K562 (cell line): ENCODE measurements around the gene MPPED2. TPM values are rescaled to one million over a fixed set of nuclear protein-coding genes. Genes with fewer than 3 reads are reported as not detected.
A peak's percentile ranks its signal among the peaks of the same experiment; 100 is the strongest.

Experiments used
- ATAC-seq: fragments of 200-7000 bp; cut with Tn5 transposase; 3 replicates; pipeline ENCODE4 v1.9.1; 2020; ENCODE audit warnings: moderate library complexity
- BruUV-seq: library from RNA; stranded (reverse); fragments of 400-500 nt; replicated peaks from 2 replicates; lab custom pipeline; 2021; lab: Mats Ljungman, UMichigan
- CTCF ChIA-PET: fragments of 300-600 bp; formaldehyde crosslinking; extraction: SDS; loops from one replicate; lab custom pipeline; 2021; ENCODE audit warnings: low intra/inter-chr PET ratio; lab: Yijun Ruan, JAX
- POLR2A ChIA-PET: fragments of 300-600, 350-650 bp; sonication (Branson Sonifier 250); formaldehyde crosslinking; extraction: SDS; loops from one replicate; lab custom pipeline; 2021; ENCODE audit warnings: antibody characterized with exemption, inconsistent platforms; lab: Yijun Ruan, JAX
- DNase-seq, 4 experiments: peaks; one replicate each; pipeline versions ENCODE4 v3.0.0 to v3.0.0-alpha.2; 2011 to 2018; ENCODE audit warnings: low spot score in 3 of 4, mixed read lengths in 3 of 4; ENCODE audit errors: extremely low read depth in 1 of 4
- FAIRE-seq: peaks from 2 replicates; lab custom pipeline; 2011; peaks lifted over from hg19 to GRCh38; lab: Jason Lieb, UNC
- H2AFZ ChIP-seq: 2 replicates; pipeline ENCODE4 v1.6.0; 2011; ENCODE audit warnings: low read depth, low read length, control low read depth, inconsistent platforms
- H3K27ac ChIP-seq: fragments of 200-600 bp; 3 replicates; pipeline ENCODE4 v1.8.0; 2011; ENCODE audit warnings: low read depth, mild to moderate bottlenecking, control low read depth, inconsistent platforms, low read length, moderate library complexity, mixed read lengths; ENCODE audit errors: extremely low read depth
- H3K27me3 ChIP-seq, 2 experiments: fragments of 300-600 bp in 1 of 2; 2 replicates in 1 of 2; 3 replicates in 1 of 2; pipeline versions ENCODE4 v1.6.0 to v1.8.0; 2011; ENCODE audit warnings: inconsistent platforms in 2 of 2, low read length in 2 of 2, mild to moderate bottlenecking in 1 of 2, mixed read lengths in 1 of 2, moderate library complexity in 1 of 2; ENCODE audit not compliant: control insufficient read depth in 2 of 2, insufficient read depth in 2 of 2
- H3K36me3 ChIP-seq: fragments of 300-600 bp; 3 replicates; pipeline ENCODE4 v1.8.0; 2011; ENCODE audit warnings: mild to moderate bottlenecking, low read length, inconsistent platforms; ENCODE audit not compliant: control insufficient read depth, insufficient read depth
- H3K4me1 ChIP-seq, 2 experiments: fragments of 200-600 bp in 1 of 2; replicated peaks in 1 of 2; 2 replicates in 1 of 2; 3 replicates in 1 of 2; pipeline versions ENCODE4 v1.5.1 to v1.8.0; 2011; ENCODE audit warnings: inconsistent platforms in 2 of 2, low read length in 2 of 2, mild to moderate bottlenecking in 1 of 2, mixed read lengths in 1 of 2, moderate library complexity in 1 of 2; ENCODE audit not compliant: control insufficient read depth in 2 of 2, insufficient read depth in 2 of 2
- H3K4me2 ChIP-seq: 2 replicates; pipeline ENCODE4 v1.6.1; 2011; ENCODE audit warnings: low read length, control low read depth, inconsistent platforms, mixed read lengths; ENCODE audit not compliant: insufficient read depth
- H3K4me3 ChIP-seq: fragments of 200-600 bp; sonication (generic), shearing (Covaris generic); 2 replicates; pipeline ENCODE4 v1.5.1; 2016; ENCODE audit warnings: control low read depth, inconsistent platforms
- H3K79me2 ChIP-seq: fragments of 200-600 bp; 3 replicates; pipeline ENCODE4 v1.8.0; 2011; ENCODE audit warnings: low read length, inconsistent platforms; ENCODE audit not compliant: control insufficient read depth, insufficient read depth
- H3K9ac ChIP-seq, 2 experiments: 2 replicates each; pipeline versions ENCODE4 v1.6.0 to v1.6.1; 2011; ENCODE audit warnings: low read depth in 2 of 2, low read length in 2 of 2, control low read depth in 1 of 2, inconsistent platforms in 1 of 2, mild to moderate bottlenecking in 1 of 2, mixed read lengths in 1 of 2; ENCODE audit not compliant: insufficient read depth in 1 of 2
- H3K9me1 ChIP-seq: one replicate; pipeline ENCODE4 v1.6.0; 2011; ENCODE audit warnings: inconsistent platforms, mild to moderate bottlenecking, low read length, moderate library complexity; ENCODE audit not compliant: control insufficient read depth, insufficient read depth
- H3K9me3 ChIP-seq: replicated peaks from 2 replicates; pipeline ENCODE4 v1.5.1; 2011; ENCODE audit warnings: low read depth, low read length, inconsistent platforms; ENCODE audit not compliant: control insufficient read depth, insufficient read depth
- H4K20me1 ChIP-seq: replicated peaks from 2 replicates; pipeline ENCODE4 v1.6.1; 2011; ENCODE audit warnings: low read length, inconsistent platforms, mixed read lengths; ENCODE audit not compliant: control insufficient read depth, insufficient read depth
- ATF1 ChIP-seq, 2 experiments: fragments of 450-650 bp in 1 of 2; IDR thresholded peaks; 2 replicates each; pipeline ENCODE4 v1.6.1; 2016; ENCODE audit warnings: missing compliant biosample characterization in 1 of 2, missing genetic modification characterization in 1 of 2
- ATF7 ChIP-seq: fragments of 450-650 bp; IDR thresholded peaks from 2 replicates; pipeline ENCODE4 v1.7.1; 2014; ENCODE audit warnings: mild to moderate bottlenecking, moderate library complexity
- CREM ChIP-seq: IDR thresholded peaks from 2 replicates; pipeline ENCODE4 v1.6.1; 2014; ENCODE audit warnings: antibody characterized with exemption, low read depth
- GATA2 ChIP-seq: sonication (generic); formaldehyde crosslinking; IDR thresholded peaks from 2 replicates; pipeline ENCODE4 v1.4.0; 2020; ENCODE audit warnings: mild to moderate bottlenecking, missing genetic modification reagents
- MEIS2 ChIP-seq: fragments of 450-650 bp; IDR thresholded peaks from 2 replicates; pipeline ENCODE4 v1.6.1; 2014; ENCODE audit warnings: mild to moderate bottlenecking; ENCODE audit not compliant: partially characterized antibody
- MYNN ChIP-seq, 2 experiments: sonication (generic); formaldehyde crosslinking in 1 of 2; IDR thresholded peaks; 2 replicates each; pipeline versions ENCODE4 v1.5.0 to v1.6.1; 2016 to 2020; ENCODE audit warnings: antibody characterized with exemption in 1 of 2, missing genetic modification reagents in 1 of 2
- NR2C2 ChIP-seq, 2 experiments: fragments of 200-800 bp in 1 of 2; sonication (Bioruptor generic) in 1 of 2; sonication (generic) in 1 of 2; formaldehyde crosslinking in 1 of 2; IDR thresholded peaks; 2 replicates each; pipeline versions ENCODE4 v1.6.1 to v1.8.0; 2016 to 2022; ENCODE audit warnings: mild to moderate bottlenecking in 1 of 2, missing compliant biosample characterization in 1 of 2, missing genetic modification characterization in 1 of 2, missing genetic modification reagents in 1 of 2
- ZNF75A ChIP-seq: fragments of 450-650 bp; formaldehyde crosslinking; IDR thresholded peaks from 2 replicates; pipeline ENCODE4 v1.4.0; 2020; ENCODE audit warnings: mild to moderate bottlenecking
- WGBS: fragments of 100-300 bp; shearing (Covaris generic); methylation state at CpG from one replicate; pipeline ENCODE4 v1.1.6; 2016; ENCODE audit warnings: low coverage, mixed read lengths; ENCODE audit not compliant: insufficient coverage; ENCODE audit errors: missing lambda C conversion rate; 5-methylcytosine and 5-hydroxymethylcytosine counted together
- in situ Hi-C: fragments of 300-500 bp; cut with MboI; formaldehyde crosslinking; loops from 4 replicates; pipeline ENCODE4 v1.15.0; 2018; ENCODE audit warnings: inconsistent platforms, mixed read lengths
- intact Hi-C: fragments of 100-400 bp; cut with micrococcal nuclease; formaldehyde crosslinking; loops from 2 replicates; pipeline ENCODE4 v1.14.2; 2022
- polyA plus RNA-seq, 8 experiments: library from polyadenylated mRNA; depleted of rRNA in 4 of 8; stranded (reverse) in 5 of 8; unstranded in 3 of 8; fragments of >200 nt; fragmentation: Nextera tagmentation in 2 of 8; fragmentation: Illumina TruSeq in 1 of 8; extraction: Ambion mirVana in 2 of 8; extraction: Trizol in 1 of 8; gene quantifications; 2 replicates each; pipeline versions ENCODE4 v1.2.1 to v1.2.3, GENCODE V29; 2011 to 2014; ENCODE audit warnings: inconsistent platforms in 1 of 8, missing spikeins in 1 of 8
- total RNA-seq, 7 experiments: library from RNA; depleted of rRNA in 6 of 7; stranded (reverse); fragments of >200 nt in 6 of 7; fragmentation: Illumina TruSeq in 2 of 7; extraction: Trizol in 2 of 7; gene quantifications; 2 replicates each; pipeline versions ENCODE4 v1.2.1 to v1.2.3, GENCODE V29; 2011 to 2021; ENCODE audit warnings: low replicate concordance in 1 of 7
- TF ChIP-seq, protein P1 (sequence below): fragments of 450-650 bp; formaldehyde crosslinking; IDR thresholded peaks from 2 replicates; pipeline ENCODE4 v1.4.0; 2022; ENCODE audit warnings: mild to moderate bottlenecking, moderate library complexity
- TF ChIP-seq, protein P2 (sequence below), 2 experiments: fragments of 450-650 bp in 1 of 2; sonication (generic) in 1 of 2; formaldehyde crosslinking in 1 of 2; IDR thresholded peaks in 1 of 2; conservative IDR thresholded peaks in 1 of 2; 2 replicates each; pipeline versions ENCODE4 v1.6.1 to v1.8.1; 2016 to 2023; ENCODE audit warnings: mild to moderate bottlenecking in 2 of 2, moderate library complexity in 2 of 2, inconsistent platforms in 1 of 2, missing genetic modification reagents in 1 of 2

Gene MPPED2
- total and polyA plus RNA-seq, 9 of the 15 experiments (the other 6 are each of a cell fraction or from before 2014, with no cell fraction given) = not detected

DNA sequence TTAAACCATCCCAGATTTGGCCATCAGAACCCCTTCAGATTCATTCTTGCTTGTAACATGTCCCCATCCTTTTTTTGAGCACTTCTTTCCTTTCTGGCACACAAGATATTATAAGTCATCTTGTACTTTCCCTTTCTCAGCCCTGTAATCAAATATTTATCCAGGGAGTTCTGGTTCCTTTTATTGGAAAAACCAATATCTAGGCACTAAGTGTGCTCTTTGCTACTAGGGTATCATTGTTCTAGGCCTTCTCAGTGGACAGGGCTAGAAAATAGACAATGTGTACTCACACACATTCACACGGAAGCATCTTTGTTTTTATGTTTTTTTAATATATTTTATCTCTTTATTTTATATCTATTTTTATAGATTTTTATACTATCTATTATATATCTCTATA is 216.0 kb downstream of the MPPED2 start:
- no peak overlapping the region for H3K9ac ChIP-seq
- no peak for FAIRE-seq
- BruUV-seq = no TSS peak
- H3K36me3 ChIP-seq = no peaks in the 10 kb centered on the region
- H3K27ac ChIP-seq = no peak overlapping the region
- H3K9me1 ChIP-seq = no peaks in the 10 kb centered on the region
- ChIA-PET POLR2A (no interaction called here), CTCF (no interaction called here)
- H3K4me3 ChIP-seq = no peak overlapping the region
- H3K27me3 ChIP-seq = no peaks in the 10 kb centered on the region
- WGBS = 0% methylated on average over 1 of the region's 1 CpG
- no peaks in the 10 kb centered on the region for H4K20me1 ChIP-seq
- no peak for DNase-seq
- no peak for TF ChIP-seq MYNN (IDR thresholded peaks at IDR 0.05)
- TF ChIP-seq MYNN (CRISPR knock-in tag; IDR thresholded peaks at IDR 0.05) = no peak
- TF ChIP-seq, protein P1, sequence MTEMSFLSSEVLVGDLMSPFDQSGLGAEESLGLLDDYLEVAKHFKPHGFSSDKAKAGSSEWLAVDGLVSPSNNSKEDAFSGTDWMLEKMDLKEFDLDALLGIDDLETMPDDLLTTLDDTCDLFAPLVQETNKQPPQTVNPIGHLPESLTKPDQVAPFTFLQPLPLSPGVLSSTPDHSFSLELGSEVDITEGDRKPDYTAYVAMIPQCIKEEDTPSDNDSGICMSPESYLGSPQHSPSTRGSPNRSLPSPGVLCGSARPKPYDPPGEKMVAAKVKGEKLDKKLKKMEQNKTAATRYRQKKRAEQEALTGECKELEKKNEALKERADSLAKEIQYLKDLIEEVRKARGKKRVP (CRISPR knock-in tag) = no peak
- no peak for TF ChIP-seq GATA2 (CRISPR knock-in tag)
- ATAC-seq = no peak
- intact Hi-C loops (no loop called here), in situ Hi-C loops (no loop called here)
- no peaks in the 10 kb centered on the region for H3K9me3 ChIP-seq
- H3K79me2 ChIP-seq = no peaks in the 10 kb centered on the region
- H3K4me1 ChIP-seq = no peaks in the 10 kb centered on the region
- H2AFZ ChIP-seq = no peak overlapping the region
- no peak overlapping the region for H3K4me2 ChIP-seq

DNA sequence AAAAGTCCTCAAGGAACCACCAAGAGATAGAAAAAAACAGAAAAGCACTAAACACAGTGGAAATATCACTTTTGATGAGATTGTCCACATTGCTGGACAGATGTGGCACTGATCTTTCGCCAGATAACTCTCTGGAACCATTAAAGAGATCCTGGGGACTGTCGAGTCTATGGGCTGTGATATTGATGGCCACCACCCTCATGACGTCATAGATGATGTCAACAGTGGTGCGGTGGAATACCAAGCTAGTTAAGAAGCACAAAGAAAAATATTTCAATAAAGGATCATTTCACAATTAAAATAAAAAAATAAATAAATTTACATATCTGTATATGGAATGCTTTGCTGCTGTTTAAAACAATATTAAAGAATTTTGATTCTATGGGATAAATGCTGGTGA is 217.8 kb downstream of the MPPED2 start:
- ChIA-PET POLR2A (no interaction called here), CTCF (no interaction called here)
- Histone ChIP-seq H3K27me3 (no peaks in the 10 kb centered on the region), H3K79me2 (no peaks in the 10 kb centered on the region), H3K9me3 (no peaks in the 10 kb centered on the region), H3K9me1 (no peaks in the 10 kb centered on the region), H3K4me3 (no peak overlapping the region), H3K36me3 (no peaks in the 10 kb centered on the region), H2AFZ (no peak overlapping the region), H3K4me1 (peaks cover 0 to 3% of the 10 kb centered on the region in 2 experiments; a peak in 1 of 5 replicates), H3K27ac (no peak overlapping the region), H3K9ac (no peak overlapping the region), H3K4me2 (no peak overlapping the region), H4K20me1 (no peaks in the 10 kb centered on the region)
- intact Hi-C loops (no loop called here), in situ Hi-C loops (no loop called here)
- WGBS = 0% methylated on average over 4 of the region's 4 CpGs
- TF ChIP-seq MEIS2 = no peak
- no peak for TF ChIP-seq ZNF75A (CRISPR knock-in tag)
- no peak for TF ChIP-seq NR2C2 (CRISPR knock-in tag; IDR thresholded peaks at IDR 0.05)
- TF ChIP-seq NR2C2 (tag; IDR thresholded peaks at IDR 0.05) = no peak
- no peak for TF ChIP-seq ATF1 (CRISPR knock-in tag; IDR thresholded peaks at IDR 0.05)
- peak; percentile 64 for TF ChIP-seq ATF1 (tag; IDR thresholded peaks at IDR 0.05)
- TF ChIP-seq CREM = peak; percentile 33; the same call in 1 of the 2 replicates
- TF ChIP-seq ATF7 = peak; percentile 33; the same call in 1 of the 2 replicates
- TF ChIP-seq, protein P2, sequence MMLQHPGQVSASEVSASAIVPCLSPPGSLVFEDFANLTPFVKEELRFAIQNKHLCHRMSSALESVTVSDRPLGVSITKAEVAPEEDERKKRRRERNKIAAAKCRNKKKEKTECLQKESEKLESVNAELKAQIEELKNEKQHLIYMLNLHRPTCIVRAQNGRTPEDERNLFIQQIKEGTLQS (IDR thresholded peaks at IDR 0.05) = peak; percentile 58
- TF ChIP-seq, protein P2 (CRISPR knock-in tag; conservative IDR thresholded peaks at IDR 0.05) = no peak
- ATAC-seq = no peak
- no TSS peak for BruUV-seq
- no peak for FAIRE-seq
- DNase-seq = no peak
